HG03460 (cell line): ENCODE data around the gene ANKRD30B.
"Not testable (repeated sequence)": the region's sequence is repeated elsewhere in the genome, so short reads cannot be mapped to it uniquely, and the experiment has no call there.

Source experiments
- ATAC-seq: cut with Tn5 transposase; IDR thresholded peaks from one replicate; pipeline ENCODE4 v1.9.1; 2021; ENCODE audit not compliant: unreplicated experiment

The ANKRD30B gene

GRCh38 chr18:14747513-14748474, at the start of gene ANKRD30B:
Gene ANKRD30B (plus strand): TSS chr18:14748172. CDS start chr18:14748420, 248 bp downstream.
- no peak for ATAC-seq

- ATAC-seq = not testable (repeated sequence)
These were observed 46.5 kb upstream of the ANKRD30B start for GRCh38 chr18:14701286-14702040.

- ATAC-seq = not testable (repeated sequence)
These were observed 38.2 kb upstream of the ANKRD30B start for GRCh38 chr18:14709761-14710160.

GRCh38 chr18:14721569-14721968, 26.4 kb upstream of the ANKRD30B start:
- not testable (repeated sequence) for ATAC-seq

- not testable (repeated sequence) for ATAC-seq
These were observed 8.9 kb upstream of the ANKRD30B start for GRCh38 chr18:14739056-14739455.

DNA sequence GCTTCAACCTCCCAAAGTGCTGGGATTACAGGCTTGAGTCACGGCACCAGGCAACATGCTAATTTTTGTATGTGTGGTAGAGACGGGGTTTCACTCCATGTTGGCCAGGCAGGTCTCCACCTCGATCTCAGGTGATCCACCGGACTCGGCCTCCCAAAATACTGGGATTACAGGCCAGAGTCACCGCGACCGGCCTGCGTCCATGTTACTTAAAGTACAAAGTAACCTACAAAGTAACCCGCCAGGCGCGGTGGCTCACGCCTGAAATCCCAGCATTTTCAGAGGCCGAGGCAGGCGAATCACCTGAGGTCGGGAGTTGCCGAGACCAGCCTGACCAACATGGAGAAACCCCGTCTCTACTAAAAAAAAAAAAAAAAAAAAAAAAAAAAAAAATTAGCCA, 1.1 kb upstream of the ANKRD30B start:
- no peak for ATAC-seq

GRCh38 chr18:14748496-14748895, 524 bp downstream of the ANKRD30B start:
- ATAC-seq = no peak

DNA sequence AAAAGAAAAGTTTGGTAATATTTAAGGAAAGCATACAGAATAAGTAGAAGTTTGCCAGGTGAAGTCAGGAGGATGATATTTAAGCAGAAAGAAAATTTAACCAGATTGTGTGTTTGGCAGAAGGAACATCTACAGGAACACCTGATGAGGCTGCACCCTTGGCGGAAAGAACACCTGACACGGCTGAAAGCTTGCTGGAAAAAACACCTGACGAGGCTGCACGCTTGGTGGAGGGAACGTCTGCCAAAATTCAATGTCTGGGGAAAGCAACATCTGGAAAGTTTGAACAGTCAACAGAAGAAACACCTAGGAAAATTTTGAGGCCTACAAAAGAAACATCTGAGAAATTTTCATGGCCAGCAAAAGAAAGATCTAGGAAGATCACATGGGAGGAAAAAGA, 15.6 kb downstream of the ANKRD30B start:
- not testable (repeated sequence) for ATAC-seq

- ATAC-seq = no peak
These were observed 19.5 kb downstream of the ANKRD30B start for GRCh38 chr18:14767474-14767873.

DNA sequence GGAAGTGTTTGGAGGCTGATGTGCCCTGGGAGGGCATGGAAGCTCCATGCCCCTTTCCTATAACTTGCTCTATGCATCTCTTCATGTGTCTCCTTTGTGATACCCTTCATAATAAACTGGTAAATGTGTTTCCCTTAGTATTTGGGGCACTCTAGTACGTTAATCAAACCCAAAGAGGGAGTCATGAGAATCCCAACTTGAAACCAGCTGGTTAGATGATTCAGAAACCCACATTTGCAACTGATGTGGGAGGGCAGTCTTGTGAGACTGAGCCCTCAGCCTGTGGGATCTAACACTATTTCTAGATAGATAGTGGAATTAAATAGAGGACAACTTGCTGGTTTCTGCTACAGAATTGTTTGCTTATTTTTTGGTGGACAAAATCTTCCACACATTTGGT, 20.3 kb downstream of the ANKRD30B start:
- no peak for ATAC-seq

DNA sequence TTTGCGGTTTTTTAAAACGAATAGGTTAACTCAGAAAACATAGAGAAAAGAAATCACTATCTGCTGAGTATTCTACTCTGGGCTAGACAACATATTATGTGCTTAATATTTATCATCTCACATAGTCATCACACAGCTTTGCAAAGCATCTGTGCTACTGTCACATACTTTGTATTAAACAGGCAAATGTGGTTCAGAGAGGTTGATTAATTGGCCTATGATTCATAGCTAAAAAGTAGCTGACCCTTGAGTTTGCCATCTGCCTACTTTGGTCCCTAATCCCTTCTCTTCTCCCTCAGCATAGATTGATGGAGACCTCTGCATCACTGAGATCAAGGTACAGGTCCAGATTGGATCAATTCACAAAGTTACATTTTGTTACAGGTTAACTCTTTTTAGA, 21.4 kb downstream of the ANKRD30B start:
- no peak for ATAC-seq

DNA sequence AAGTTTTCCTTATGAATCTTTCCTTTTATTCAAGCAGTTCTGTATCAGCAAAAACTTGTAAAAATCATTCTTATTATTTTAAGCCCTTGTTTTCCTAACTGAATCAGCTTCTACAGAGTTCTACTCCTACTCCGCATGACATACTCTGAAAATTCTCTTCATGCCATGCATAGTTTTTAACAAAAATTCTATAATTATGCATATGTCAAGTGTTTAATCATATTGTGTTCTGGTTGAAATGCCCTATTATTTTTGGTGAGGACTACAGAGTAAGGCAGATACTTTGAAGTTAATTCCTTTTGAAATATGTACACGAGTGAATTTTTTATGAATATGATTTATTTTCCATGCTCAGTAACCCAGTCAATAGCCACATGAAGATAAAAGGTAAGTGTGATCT, 28.8 kb downstream of the ANKRD30B start:
- no peak for ATAC-seq

DNA sequence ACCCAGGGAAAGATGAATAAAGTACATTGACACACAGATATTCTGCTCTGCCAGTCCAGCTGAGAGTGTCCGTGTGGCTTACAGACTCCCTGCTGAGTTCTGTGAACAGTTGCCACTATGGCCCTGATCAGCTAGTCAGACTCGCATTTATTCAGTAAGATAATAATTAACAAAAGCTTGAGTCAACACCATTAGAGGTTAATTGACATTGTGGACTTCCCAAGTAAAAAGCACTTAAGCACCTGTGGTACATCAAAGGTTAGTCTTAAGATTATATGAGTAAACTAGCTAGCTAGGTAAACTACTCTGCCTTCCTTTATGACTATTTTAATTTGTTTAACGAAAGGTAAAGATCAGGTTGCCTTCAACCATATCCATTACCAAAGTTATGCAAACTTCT, 33.7 kb downstream of the ANKRD30B start:
- no peak for ATAC-seq

GRCh38 chr18:14784133-14784532, 36.2 kb downstream of the ANKRD30B start:
- no peak for ATAC-seq

- ATAC-seq = not testable (repeated sequence)
These were observed 48.9 kb downstream of the ANKRD30B start for GRCh38 chr18:14796876-14797275.

DNA sequence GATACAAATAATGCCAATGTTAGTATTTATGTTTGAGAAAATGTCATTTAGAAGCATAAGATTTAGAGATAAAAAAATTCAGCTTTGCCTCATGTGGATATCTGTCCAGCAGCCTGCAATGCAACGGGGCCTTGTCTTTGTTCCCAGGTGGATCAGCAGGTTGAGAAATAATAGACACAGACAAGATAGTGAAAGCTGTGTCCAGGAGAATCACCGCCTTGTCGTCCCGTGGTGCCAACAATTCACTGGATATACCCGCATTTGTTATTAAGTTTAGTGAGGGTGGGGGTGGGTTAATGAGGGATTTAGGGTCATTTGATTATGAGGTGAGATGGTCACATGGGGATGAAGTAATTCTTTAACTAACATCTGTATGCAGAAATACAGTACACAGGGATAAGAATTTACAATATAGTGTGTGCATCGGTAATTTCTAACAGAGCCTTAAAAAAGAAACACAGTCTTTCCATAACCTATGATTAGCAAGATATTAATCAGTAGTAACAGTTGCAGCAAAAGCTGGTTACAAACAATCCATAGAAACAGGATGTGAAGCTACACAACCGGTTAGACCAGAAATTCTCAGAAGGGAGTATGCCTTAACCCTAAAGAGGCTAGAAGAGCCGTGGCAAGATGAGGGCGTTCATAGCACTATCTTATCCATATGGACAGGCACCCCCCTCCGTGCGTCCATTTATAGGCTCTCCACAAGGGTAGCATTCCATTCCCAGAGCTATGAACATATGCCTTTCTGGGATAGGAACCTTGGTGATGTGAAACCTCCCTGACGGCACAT, 50.2 kb downstream of the ANKRD30B start:
- ATAC-seq = not testable (repeated sequence)

- not testable (repeated sequence) for ATAC-seq
These were observed 63.1 kb downstream of the ANKRD30B start for GRCh38 chr18:14811081-14811480.

- not testable (repeated sequence) for ATAC-seq
These were observed 79.1 kb downstream of the ANKRD30B start for GRCh38 chr18:14826972-14827632.

DNA sequence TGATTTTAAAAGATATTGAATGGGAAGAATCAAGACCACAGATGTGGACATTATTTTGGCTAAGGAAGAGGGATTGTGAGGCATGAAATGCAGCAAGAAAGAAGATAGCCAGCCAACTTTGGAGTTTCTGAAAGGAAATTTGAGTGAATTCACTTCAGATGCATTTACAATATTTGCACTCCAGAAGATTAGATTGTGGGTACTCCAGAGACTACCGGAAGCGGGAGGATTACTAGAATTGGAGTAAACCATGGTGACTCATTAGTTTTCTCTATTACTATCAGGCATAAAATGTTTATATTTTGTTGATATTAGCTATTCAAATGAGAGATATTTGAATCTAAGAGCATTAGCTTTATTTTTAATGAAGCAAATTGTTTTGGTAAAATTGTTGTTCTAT, 93.6 kb downstream of the ANKRD30B start:
- not testable (repeated sequence) for ATAC-seq

DNA sequence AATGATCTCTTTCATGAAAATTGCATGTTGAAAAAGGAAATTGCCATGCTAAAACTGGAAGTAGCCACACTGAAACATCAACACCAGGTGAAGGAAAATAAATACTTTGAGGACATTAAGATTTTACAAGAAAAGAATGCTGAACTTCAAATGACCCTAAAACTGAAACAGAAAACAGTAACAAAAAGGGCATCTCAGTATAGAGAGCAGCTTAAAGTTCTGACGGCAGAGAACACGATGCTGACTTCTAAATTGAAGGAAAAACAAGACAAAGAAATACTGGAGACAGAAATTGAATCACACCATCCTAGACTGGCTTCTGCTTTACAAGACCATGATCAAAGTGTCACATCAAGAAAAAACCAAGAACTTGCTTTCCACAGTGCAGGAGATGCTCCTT, 103.6 kb downstream of the ANKRD30B start:
- not testable (repeated sequence) for ATAC-seq
